ENCODE measurements around the gene TEX48.

TEX48 gene

GRCh38 chr9:114706711-114707110 is 24.7 kb upstream of the TEX48 start (continued):
- TF ChIP-seq ZNF280D (tag by site-specific recombination; IDR thresholded peaks at IDR 0.05): no peak

- Histone ChIP-seq H3K4me3 (ENCODE audit: low read depth, low read length) (no peak overlapping the region), H3K4me1 (ENCODE audit: control insufficient read depth, insufficient read depth, low read length) (no peaks in the 10 kb centered on the region), H3K27ac (ENCODE audit: extremely low read depth, low read depth, low read length) (no peak overlapping the region), H3K9me3 (ENCODE audit: control insufficient read depth, insufficient read depth, low read depth, low read length) (no peaks in the 10 kb centered on the region), H3K36me3 (ENCODE audit: control insufficient read depth in 2 of 2, insufficient read depth in 1 of 2, low read length in 2 of 2) (no peaks in the 10 kb centered on the region)
- CTCF ChIA-PET: interaction anchor here (0.7 to 0.8 kb wide), 4 partner anchors 21 to 852 kb away, joined by 3 read pairs; no protein-coding TSS in a partner anchor
- no peak for TF ChIP-seq ZNF362 (tag by site-specific recombination; IDR thresholded peaks at IDR 0.05)
- no peak for TF ChIP-seq ZSCAN16 (tag by site-specific recombination; IDR thresholded peaks at IDR 0.05)
- TF ChIP-seq ZNF837 (tag by site-specific recombination; IDR thresholded peaks at IDR 0.05): no peak
- TF ChIP-seq ZNF549 (tag by site-specific recombination; IDR thresholded peaks at IDR 0.05): no peak
- no peak for TF ChIP-seq ZNF311 (tag by site-specific recombination; IDR thresholded peaks at IDR 0.05; ENCODE audit: borderline replicate concordance)
- no peak for TF ChIP-seq ZSCAN4 (tag by site-specific recombination; IDR thresholded peaks at IDR 0.05)
- TF ChIP-seq OVOL3 (tag by site-specific recombination; IDR thresholded peaks at IDR 0.05): no peak
- POLR2A ChIA-PET: no interaction called here
These were observed 20.0 kb upstream of the TEX48 start for GRCh38 chr9:114701988-114702387.

- Histone ChIP-seq H3K36me3 (ENCODE audit: control insufficient read depth in 2 of 2, insufficient read depth in 1 of 2, low read length in 2 of 2) (no peaks in the 10 kb centered on the region), H3K4me1 (ENCODE audit: control insufficient read depth, insufficient read depth, low read length) (no peaks in the 10 kb centered on the region), H3K9me3 (ENCODE audit: control insufficient read depth, insufficient read depth, low read depth, low read length) (no peaks in the 10 kb centered on the region), H3K4me3 (ENCODE audit: low read depth, low read length) (no peak overlapping the region), H3K27ac (ENCODE audit: extremely low read depth, low read depth, low read length) (no peak overlapping the region)
- ChIA-PET POLR2A (no interaction called here), CTCF (interaction anchor here (0.5 to 1.0 kb wide), 4 partner anchors 16 to 293 kb away, joined by 3 to 6 read pairs (median 3); no protein-coding TSS in a partner anchor)
- TF ChIP-seq HOXA7 (CRISPR knock-in tag; IDR thresholded peaks at IDR 0.05; ENCODE audit: borderline replicate concordance) (no peak), ZBTB21 (tag by site-specific recombination; IDR thresholded peaks at IDR 0.05) (no peak), INSM2 (tag by site-specific recombination; IDR thresholded peaks at IDR 0.05) (no peak), HOXD13 (CRISPR knock-in tag; IDR thresholded peaks at IDR 0.05; ENCODE audit: borderline replicate concordance) (no peak), ZNF704 (tag by site-specific recombination; IDR thresholded peaks at IDR 0.05) (no peak), ZNF658 (tag by site-specific recombination; IDR thresholded peaks at IDR 0.05) (no peak), ZBTB11 (tag by site-specific recombination; conservative IDR thresholded peaks at IDR 0.05; ENCODE audit: low read depth) (no peak), ZNF548 (tag by site-specific recombination; IDR thresholded peaks at IDR 0.05) (no peak), KLF8 (tag by site-specific recombination; IDR thresholded peaks at IDR 0.05) (no peak), ZNF311 (tag by site-specific recombination; IDR thresholded peaks at IDR 0.05; ENCODE audit: borderline replicate concordance) (no peak), ZFHX2 (tag by site-specific recombination; conservative IDR thresholded peaks at IDR 0.05) (no peak), ZNF146 (tag by site-specific recombination; IDR thresholded peaks at IDR 0.05) (no peak), SP7 (tag by site-specific recombination; IDR thresholded peaks at IDR 0.05) (no peak), ZNF140 (tag by site-specific recombination; IDR thresholded peaks at IDR 0.05) (no peak), ZNF514 (tag by site-specific recombination; IDR thresholded peaks at IDR 0.05) (no peak), ZFP41 (tag by site-specific recombination; IDR thresholded peaks at IDR 0.05; ENCODE audit: borderline replicate concordance) (no peak)
These were observed 16.0 kb upstream of the TEX48 start for GRCh38 chr9:114697951-114698351.

Data from HEK293 (cell line).